GM12864 (cell line): ENCODE measurements around the gene PLXNB3.

ENCODE experiments used
- DNase-seq: peaks from one replicate; pipeline ENCODE4 v3.0.0-alpha.2; 2011; ENCODE audit warnings: low read depth
- H3K4me3 ChIP-seq: 2 replicates; pipeline ENCODE4 v1.5.1; 2011; ENCODE audit warnings: mild to moderate bottlenecking, low read depth, low read length, control low read depth
- TF ChIP-seq, protein P1 (sequence below): IDR thresholded peaks from 2 replicates; pipeline ENCODE4 v1.5.1; 2011; ENCODE audit warnings: low read depth, mild to moderate bottlenecking, moderate library complexity, low read length, control low read depth, inconsistent platforms; ENCODE audit errors: missing control alignments

The PLXNB3 gene

DNA sequence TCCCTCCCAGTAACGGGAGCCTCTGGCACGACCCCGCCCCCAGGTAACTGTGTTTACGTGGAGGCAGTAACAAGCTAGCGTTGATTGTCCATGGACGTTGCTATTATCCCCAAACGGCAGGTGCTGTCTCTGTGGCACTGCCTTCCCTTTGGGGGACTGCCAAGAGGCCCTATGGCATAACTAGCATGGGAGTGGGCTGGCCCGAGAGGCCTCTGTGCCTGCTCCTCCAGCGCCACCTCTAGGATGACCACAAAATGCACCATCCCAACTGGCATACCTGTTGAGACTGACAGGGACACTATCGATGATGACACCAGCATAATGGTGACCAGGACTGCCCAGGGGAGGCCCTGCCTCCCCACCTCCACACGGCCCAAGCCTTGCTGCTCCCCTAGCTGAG is 18.3 kb downstream of the PLXNB3 start:
- DNase-seq, result no peak
- TF ChIP-seq, protein P1, sequence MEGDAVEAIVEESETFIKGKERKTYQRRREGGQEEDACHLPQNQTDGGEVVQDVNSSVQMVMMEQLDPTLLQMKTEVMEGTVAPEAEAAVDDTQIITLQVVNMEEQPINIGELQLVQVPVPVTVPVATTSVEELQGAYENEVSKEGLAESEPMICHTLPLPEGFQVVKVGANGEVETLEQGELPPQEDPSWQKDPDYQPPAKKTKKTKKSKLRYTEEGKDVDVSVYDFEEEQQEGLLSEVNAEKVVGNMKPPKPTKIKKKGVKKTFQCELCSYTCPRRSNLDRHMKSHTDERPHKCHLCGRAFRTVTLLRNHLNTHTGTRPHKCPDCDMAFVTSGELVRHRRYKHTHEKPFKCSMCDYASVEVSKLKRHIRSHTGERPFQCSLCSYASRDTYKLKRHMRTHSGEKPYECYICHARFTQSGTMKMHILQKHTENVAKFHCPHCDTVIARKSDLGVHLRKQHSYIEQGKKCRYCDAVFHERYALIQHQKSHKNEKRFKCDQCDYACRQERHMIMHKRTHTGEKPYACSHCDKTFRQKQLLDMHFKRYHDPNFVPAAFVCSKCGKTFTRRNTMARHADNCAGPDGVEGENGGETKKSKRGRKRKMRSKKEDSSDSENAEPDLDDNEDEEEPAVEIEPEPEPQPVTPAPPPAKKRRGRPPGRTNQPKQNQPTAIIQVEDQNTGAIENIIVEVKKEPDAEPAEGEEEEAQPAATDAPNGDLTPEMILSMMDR, result no peak
- H3K4me3 ChIP-seq, result no peak overlapping the region

GRCh38 chrX:153782871-153783270 is 18.8 kb downstream of the PLXNB3 start:
- TF ChIP-seq, protein P1, result no peak
- DNase-seq, result no peak
- H3K4me3 ChIP-seq, result no peak overlapping the region

- TF ChIP-seq, protein P1, result no peak
- no peak for DNase-seq
- no peak overlapping the region for H3K4me3 ChIP-seq
These were observed 19.4 kb downstream of the PLXNB3 start for GRCh38 chrX:153783378-153784013.

DNA sequence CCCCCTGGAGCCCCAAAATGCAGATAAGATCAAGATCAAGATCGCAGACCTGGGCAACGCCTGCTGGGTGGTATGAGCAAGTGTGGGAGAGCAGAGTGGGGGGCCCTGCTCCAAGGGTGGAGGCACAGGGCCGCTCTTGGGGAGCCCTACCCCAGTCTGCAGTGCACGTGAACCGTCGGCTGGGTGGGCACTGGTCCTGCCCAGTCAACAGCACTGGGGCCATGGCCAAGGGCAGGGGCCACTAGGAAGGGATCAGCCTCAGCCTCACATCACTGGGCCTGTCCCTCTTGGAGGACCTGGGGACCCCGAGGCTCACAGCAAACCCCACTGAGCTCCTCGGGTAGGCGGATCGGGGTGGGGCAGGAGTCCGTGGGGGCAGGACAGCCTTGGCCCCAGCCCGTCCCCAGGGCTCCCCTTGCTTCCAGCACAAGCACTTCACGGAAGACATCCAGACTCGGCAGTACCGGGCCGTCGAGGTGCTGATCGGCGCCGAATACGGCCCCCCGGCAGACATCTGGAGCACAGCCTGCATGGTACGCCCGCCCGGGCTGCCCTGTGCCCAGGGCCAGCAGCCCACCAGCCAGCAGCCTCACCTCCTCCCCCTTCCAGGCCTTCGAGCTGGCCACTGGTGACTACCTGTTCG is 20.4 kb downstream of the PLXNB3 start:
- no peak for DNase-seq
- TF ChIP-seq, protein P1, result no peak

GRCh38 chrX:153786669-153787068 is 22.6 kb downstream of the PLXNB3 start:
- TF ChIP-seq, protein P1, result no peak
- DNase-seq, result no peak
- H3K4me3 ChIP-seq, result no peak overlapping the region

More for the DNA sequence above, 20.4 kb downstream of the PLXNB3 start:
- H3K4me3 ChIP-seq, result no peak overlapping the region

DNA sequence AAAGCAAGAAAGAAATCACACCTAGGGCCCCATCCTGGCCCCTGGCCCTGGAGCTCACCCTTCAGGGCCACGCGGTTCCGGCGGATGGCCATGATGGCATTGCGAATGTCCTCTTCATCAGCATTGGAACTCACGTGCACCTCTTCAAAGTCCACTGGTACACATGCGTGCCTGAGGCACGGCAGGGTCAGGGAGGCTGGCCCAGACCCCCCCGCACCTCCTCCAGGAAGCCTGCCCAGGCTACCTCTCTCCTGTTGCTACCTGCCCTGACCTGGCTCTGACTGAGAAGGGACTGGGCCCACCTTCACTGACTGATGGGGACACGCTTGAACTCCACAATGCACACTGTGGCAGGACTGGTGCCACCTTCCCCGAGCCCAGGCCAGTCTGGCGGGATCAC is 25.6 kb downstream of the PLXNB3 start:
- H3K4me3 ChIP-seq, result no peak overlapping the region
- no peak for DNase-seq
- TF ChIP-seq, protein P1, result no peak
